AG04449 (cell line): ENCODE data around the gene GALNTL6.

Experiments used
- CTCF ChIA-PET: fragments of 350-600 bp; formaldehyde crosslinking; extraction: SDS; loops from one replicate; lab custom pipeline; 2021; ENCODE audit warnings: antibody characterized with exemption; lab: Yijun Ruan, JAX
- POLR2A ChIA-PET: fragments of 400-600, 350-600 bp; formaldehyde crosslinking; extraction: SDS; loops from one replicate; lab custom pipeline; 2020; ENCODE audit warnings: antibody characterized with exemption, inconsistent platforms; lab: Yijun Ruan, JAX
- DNase-seq: peaks from one replicate; pipeline ENCODE4 v3.0.0-alpha.2; 2010; ENCODE audit warnings: low read depth, low spot score
- H3K4me3 ChIP-seq: 2 replicates; pipeline ENCODE4 v1.5.1; 2011; ENCODE audit warnings: low read depth, mild to moderate bottlenecking, control low read depth, low read length
- TF ChIP-seq, protein P1 (sequence below): IDR thresholded peaks from one replicate; pipeline ENCODE4 v1.5.1; 2011; ENCODE audit warnings: mild to moderate bottlenecking, moderate library complexity, low read length, control low read depth, inconsistent platforms; ENCODE audit not compliant: insufficient read depth; ENCODE audit errors: missing control alignments

GALNTL6 gene

GRCh38 chr4:172245516-172245915, 432.3 kb downstream of the GALNTL6 start:
- H3K4me3 ChIP-seq: no peak overlapping the region
- POLR2A ChIA-PET: no interaction called here
- TF ChIP-seq, protein P1, sequence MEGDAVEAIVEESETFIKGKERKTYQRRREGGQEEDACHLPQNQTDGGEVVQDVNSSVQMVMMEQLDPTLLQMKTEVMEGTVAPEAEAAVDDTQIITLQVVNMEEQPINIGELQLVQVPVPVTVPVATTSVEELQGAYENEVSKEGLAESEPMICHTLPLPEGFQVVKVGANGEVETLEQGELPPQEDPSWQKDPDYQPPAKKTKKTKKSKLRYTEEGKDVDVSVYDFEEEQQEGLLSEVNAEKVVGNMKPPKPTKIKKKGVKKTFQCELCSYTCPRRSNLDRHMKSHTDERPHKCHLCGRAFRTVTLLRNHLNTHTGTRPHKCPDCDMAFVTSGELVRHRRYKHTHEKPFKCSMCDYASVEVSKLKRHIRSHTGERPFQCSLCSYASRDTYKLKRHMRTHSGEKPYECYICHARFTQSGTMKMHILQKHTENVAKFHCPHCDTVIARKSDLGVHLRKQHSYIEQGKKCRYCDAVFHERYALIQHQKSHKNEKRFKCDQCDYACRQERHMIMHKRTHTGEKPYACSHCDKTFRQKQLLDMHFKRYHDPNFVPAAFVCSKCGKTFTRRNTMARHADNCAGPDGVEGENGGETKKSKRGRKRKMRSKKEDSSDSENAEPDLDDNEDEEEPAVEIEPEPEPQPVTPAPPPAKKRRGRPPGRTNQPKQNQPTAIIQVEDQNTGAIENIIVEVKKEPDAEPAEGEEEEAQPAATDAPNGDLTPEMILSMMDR: no peak
- no peak for DNase-seq
- CTCF ChIA-PET: no interaction called here

GRCh38 chr4:172253409-172253808, 440.2 kb downstream of the GALNTL6 start:
- TF ChIP-seq, protein P1: no peak
- CTCF ChIA-PET: no interaction called here
- POLR2A ChIA-PET: no interaction called here
- no peak for DNase-seq
- no peak overlapping the region for H3K4me3 ChIP-seq

GRCh38 chr4:172256820-172257219, 443.6 kb downstream of the GALNTL6 start:
- no peak for DNase-seq
- ChIA-PET CTCF (no interaction called here), POLR2A (no interaction called here)
- no peak overlapping the region for H3K4me3 ChIP-seq
- TF ChIP-seq, protein P1: no peak

DNA sequence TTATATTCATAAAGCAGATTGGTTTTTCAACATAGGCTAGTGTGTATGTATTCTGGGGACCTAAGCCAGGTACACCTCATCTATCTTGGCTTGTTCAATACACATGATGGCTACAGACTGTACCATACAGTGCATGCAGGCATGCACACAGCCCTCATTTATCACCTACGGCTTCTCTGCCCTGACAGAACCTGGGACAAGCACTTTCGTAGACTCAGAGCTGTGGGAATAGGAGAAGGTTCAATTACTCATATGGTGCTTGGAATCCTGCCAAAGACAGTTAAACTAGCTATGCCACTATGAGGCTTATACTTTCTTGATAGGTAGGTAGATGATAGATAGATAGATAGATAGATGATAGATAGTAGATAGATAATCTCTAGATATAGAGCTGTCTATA, 457.2 kb downstream of the GALNTL6 start:
- H3K4me3 ChIP-seq: no peak overlapping the region
- TF ChIP-seq, protein P1: no peak
- no peak for DNase-seq
- POLR2A ChIA-PET: no interaction called here
- CTCF ChIA-PET: no interaction called here

DNA sequence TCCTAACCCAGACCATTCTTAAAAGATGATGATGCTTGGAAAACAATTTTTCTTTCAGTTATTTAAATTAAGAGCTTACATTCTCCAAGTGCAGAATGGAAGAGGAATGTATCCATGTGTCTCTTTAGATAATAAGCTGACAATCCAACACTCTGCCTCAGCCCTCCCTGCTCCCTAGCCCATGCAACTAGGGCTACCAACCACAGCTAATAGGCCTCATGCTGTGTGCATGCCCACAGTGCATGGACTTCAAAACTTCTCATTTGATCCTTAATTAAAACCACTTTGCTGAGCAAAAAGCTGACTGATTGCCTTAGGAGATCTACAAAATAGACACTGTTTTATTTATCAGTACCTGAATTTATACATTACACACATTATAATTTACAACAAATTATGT, 473.9 kb downstream of the GALNTL6 start:
- ChIA-PET POLR2A (no interaction called here), CTCF (no interaction called here)
- no peak for DNase-seq
- TF ChIP-seq, protein P1: no peak
- no peak overlapping the region for H3K4me3 ChIP-seq

- ChIA-PET CTCF (no interaction called here), POLR2A (no interaction called here)
- TF ChIP-seq, protein P1: no peak
- no peak for DNase-seq
- H3K4me3 ChIP-seq: no peak overlapping the region
These were observed 492.5 kb downstream of the GALNTL6 start for GRCh38 chr4:172305698-172306097.

GRCh38 chr4:172308078-172308477, 494.9 kb downstream of the GALNTL6 start:
- ChIA-PET POLR2A (no interaction called here), CTCF (no interaction called here)
- no peak overlapping the region for H3K4me3 ChIP-seq
- DNase-seq: no peak
- TF ChIP-seq, protein P1: no peak
